ENCODE results near the gene ZNF493.

The ZNF493 gene

DNA sequence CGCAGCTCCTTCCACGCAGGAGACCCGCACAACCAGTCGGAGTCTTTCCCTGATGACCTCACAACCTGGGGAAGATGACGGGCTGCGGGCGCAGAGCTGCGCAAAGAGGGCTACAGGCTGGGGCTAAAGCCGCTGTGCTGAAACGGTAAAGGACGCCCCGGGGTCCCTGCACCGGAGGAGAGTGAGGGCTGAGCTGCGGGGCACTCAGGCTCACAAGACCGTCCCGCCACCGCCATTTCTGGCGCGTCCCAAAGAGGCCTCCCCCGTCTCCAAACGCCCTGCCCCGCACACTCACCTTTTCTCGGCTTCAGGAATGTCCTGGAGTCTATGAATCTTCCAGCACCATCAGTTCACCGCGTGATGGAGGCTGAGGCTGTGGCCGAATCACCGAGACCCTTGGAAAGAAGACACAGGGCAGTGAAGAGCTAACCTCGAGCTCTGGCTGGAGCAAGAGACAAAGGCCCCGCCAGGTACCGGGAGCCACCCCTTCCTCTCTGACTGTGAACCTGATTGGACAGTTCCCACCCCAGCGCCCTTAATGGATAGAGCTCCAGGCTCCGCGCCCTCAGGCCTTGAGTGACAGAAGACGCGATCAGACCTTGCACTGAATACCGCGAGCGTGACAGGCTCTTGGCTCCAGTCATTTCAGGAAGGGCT lies 66.6 kb downstream of the ZNF493 start:
- DNase-seq, result peak; percentile 74

DNA sequence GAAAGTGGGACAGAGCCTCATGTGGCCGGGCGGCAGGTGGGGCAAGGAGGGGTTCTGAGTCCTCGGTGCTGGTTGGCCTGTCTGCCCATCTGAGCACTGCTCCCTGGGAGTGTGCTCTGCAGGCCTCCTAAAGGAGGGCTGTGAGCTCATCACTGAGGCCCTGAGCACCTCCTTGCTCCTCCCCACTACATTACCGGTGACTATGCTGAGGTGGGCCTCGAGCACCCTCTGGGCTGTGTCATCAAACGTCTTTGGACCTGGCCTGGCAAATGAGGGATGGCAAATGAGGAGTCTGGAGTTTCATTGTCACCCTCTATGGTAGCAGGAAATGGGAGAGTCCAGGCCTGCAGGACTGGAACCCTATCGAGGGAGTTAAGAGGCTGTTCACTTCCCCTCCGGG lies 69.7 kb downstream of the ZNF493 start:
- DNase-seq, result no peak

DNA sequence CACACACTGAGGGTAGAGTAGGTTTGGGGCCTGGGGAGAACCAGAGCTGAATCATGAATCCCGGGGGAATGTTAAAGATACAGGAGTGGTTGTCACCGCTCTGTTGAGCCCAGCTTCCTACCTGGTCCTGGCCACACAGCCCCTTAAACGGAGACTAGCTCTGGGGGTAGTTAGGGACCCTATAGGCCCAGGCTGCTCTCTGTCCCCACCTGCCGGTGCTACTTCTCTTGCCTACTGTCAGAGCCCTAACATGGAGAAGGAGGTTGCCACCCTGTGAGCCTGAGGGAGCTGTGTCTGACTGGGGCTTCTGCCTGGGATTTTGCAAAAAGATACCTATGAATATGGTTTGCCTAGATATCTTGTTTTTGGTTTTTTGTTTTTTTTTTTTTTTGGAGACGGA lies 71.9 kb downstream of the ZNF493 start:
- DNase-seq, result no peak

DNA sequence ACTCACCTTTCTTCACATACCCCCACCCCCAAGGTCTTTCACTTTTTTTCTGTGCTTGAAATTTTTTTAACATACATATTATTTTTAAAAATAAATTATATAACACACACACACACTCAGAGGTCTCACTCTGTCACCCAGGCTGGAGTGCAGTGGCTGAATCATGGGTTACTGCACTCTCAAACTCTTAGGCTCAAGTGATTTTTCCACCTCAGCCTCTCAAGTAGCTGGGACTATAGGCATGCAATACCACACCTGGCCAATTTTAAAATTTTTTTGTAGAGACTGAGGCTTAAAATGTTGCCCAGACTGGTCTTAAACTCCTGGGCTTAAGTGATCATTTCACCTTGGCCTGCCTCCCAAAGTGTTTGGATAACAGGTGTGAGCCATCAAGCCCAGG lies 75.6 kb downstream of the ZNF493 start:
- DNase-seq, result no peak

DNA sequence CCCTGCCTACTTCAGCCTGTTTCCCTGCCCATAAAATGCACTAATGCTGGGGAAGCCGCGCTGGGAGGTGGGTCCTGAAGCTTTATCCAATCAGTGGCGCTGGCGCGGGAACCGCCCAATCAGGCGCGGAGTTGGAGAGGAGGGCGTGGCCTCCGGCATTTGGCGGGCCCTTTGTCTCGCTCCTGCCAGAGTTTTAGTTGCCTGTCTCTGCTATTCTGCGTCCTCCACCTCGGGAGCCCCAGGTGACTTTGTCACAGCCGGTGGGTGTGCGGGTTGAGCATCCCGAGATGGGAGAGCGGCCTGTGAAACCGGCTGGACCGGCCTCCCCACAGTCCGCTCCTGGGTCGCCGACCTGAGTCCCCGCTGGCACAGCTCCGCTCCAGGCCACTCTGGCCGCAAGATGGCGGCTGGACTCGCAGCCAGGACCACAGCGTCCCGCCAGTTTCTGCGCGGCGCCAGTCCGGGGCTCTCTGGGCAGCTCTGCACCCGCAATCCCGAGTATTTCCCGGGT lies 77.8 kb downstream of the ZNF493 start:
- peak; percentile 53 for DNase-seq
